Hypothalamus (tissue), 51 donors: ENCODE results near the gene PAPSS2.
"Not testable (repeated sequence)": the region's sequence is repeated elsewhere in the genome, so short reads cannot be mapped to it uniquely, and the experiment has no call there.

Experiments used
- DNase-seq, 51 donors: peaks; one replicate each; lab custom pipeline; 2025; lab: John Stamatoyannopoulos, UW

The PAPSS2 gene

DNA sequence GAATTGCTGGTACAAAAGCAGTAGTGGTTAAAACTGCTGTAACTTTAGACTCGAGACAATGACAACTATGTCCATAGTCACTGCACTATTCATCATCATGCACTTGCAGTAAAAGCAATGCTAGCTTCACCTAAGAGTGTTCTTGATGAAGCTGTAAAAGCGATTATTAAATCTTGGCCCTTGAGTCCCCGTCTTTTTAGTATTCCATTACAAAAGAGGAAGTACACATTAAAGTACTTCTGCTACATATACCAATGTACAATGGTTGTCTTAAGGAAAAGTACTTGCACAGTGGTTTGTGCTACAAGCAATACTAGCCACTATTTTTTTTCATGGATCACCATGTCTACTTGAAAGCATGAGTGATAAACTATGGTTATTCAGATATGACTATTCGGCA is 80.0 kb downstream of the PAPSS2 start:
- no peak for DNase-seq

DNA sequence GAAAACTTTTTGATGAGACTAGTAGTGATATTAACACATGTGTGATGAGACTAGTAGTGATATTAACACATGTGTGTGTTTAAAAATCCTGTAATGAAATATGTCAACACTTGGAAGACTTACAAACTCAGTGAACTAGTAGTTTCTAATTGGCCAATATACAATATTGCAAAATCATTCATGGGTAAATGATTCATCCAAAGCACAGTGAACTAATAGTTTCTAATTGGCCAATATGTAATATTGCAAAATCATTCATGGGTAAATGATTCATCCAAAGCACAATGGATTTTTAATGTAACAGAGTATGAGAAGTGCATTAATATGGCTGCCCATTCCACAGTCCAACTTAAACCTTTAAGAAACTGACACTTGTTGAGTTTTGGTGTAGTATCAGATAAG is 80.6 kb downstream of the PAPSS2 start:
- no peak for DNase-seq

DNA sequence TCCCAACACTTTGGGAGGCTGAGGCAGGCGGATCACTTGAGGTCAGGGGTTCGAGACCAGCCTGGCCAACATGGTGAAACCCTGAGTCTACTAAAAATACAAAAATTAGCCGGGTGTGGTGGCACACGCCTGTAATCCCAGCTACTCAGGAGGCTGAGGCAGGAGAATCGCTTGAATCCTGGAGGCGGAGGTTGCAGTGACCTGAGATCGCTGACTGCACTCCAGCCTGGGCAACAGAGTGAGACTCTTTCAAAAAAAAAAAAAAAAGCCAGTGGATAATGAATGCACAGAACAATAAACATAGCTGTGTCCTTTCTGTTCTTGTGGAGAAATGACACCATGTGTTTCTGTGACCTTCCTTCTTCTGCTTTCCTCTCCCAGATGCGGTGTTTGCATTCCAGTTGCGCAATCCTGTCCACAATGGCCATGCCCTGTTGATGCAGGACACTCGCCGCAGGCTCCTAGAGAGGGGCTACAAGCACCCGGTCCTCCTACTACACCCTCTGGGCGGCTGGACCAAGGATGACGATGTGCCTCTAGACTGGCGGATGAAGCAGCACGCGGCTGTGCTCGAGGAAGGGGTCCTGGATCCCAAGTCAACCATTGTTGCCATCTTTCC is 83.4 kb downstream of the PAPSS2 start:
- not testable (repeated sequence) for DNase-seq

DNA sequence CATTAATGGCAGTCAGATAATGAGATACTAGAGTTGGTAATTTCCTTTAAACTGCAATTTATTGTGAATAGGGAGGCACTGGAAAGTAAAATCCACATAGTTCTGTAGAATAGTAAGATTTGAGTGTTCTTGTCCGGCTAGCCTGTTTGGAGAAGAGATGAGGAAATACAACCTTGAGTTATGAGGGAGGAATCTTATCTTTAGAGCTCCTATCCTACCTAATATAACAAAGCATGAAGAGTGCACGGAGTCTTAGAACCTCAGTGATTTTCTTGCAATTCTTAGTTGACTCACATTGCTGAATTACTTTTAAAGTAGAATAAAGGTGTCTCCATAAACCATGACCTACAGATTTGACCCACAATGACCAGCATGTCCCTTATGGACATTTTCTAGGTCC is 84.9 kb downstream of the PAPSS2 start:
- DNase-seq = no peak

DNA sequence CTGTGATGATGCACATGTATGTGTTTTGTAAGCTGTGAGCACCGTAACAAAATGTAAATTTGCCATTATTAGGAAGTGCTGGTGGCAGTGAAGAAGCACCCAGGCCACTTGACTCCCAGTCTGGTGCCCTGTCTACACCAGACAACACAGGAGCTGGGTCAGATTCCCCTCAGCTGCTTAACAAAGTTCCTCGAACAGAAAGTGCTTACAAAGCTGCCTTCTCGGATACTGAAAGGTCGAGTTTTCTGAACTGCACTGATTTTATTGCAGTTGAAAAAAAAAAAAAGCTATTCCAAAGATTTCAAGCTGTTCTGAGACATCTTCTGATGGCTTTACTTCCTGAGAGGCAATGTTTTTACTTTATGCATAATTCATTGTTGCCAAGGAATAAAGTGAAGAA is 87.2 kb downstream of the PAPSS2 start:
- no peak for DNase-seq

DNA sequence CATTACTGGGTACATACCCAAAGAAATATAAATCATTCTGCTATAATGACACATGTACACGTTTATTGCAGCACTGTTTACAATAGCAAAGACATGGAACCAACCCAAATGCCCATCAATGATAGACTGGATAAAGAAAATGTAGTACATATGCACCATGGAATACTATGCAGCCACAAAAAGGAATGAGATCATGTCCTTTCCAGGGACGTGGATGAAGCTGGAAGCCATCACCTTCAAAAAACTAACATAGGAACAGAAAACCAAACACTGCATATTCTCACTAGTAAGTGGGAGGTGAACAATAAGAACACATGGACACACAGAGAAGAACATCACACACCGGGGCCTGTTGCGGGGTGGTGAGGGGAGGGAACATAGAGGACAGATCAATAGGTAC is 88.6 kb downstream of the PAPSS2 start:
- DNase-seq = not testable (repeated sequence)

DNA sequence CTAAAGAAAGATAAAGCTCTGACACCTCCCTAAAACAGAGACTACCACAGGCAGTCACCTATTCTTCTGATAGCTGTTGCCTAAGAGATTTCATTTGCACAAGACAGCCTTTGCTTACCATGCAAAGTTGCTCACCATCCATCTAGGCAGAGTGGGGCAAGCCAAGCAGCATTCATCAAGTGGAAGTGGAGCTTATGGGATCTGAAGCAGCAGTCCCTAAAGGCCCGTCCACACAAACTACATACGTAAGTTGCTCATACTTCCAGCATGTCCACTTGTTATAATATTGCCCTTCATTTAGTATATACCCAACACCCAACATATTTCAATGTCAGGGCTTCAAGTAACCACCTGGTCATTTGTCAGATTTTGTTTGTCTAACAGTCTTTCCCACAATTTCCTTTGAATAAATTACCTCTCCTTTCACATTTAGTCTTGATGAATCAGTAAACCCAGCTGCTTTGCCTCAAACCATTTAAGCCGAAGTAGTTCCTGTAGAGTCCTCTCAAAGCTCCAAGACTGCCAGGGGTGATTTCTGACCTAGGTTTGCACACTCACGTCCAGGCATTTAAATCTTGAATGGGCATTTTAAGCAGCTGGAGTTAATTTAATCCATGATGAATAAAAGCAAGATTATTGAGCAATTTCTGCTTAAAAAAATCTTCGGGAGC is 90.5 kb downstream of the PAPSS2 start:
- DNase-seq = no peak

DNA sequence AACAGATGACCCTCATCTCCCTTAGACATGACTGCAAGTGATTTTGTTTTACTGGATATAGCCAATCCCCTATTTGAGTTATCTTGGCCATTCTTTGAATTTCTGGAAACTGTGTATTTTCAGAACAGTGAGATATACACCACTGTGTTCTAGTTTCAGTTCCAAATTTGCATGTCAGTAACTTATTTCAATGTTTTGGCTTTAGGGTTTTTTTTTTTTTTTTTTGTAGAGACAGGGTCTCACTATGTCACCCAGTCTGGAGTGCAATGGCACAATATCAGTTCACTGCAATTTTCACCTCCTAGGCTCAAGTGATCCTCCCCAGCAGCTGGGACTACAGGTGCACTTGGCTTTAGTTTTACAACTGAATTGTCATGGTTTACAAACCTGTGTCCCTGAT is 91.1 kb downstream of the PAPSS2 start:
- no peak for DNase-seq

DNA sequence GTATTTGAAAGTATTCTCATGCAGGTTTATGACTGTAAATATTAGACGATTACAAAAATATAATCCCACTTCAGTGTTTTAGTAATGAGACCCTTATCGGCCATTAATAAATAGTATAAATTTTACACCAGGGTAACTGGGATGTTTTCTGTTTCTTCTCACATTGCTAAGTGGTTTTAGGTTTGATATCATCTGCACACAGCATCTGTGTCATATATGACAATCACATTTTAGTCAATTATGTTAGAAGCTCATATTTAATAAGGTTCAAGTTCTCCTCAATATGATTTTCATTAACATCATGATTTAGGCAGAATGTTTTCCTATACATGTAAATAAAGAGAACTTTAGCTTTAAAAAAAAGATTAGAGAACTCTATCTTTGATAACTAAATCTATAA is 91.6 kb downstream of the PAPSS2 start:
- DNase-seq = no peak

DNA sequence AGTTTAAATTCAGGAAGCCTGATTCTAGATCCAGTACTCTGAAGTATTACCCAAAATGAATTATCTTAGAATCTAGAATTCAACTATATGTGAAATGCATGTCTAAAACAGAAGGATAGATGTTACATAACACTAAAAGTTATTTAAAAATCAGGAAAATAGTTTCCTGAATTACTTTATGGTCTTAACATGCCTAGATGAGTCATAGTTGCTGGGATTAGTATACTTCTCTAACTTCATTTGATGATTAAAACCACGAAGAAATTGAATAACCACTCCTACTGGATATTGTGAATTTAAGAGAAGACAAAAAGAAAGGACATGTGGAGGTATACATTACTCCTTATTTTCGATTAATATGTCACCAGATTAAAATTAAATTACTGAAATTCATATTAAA is 92.9 kb downstream of the PAPSS2 start:
- DNase-seq = no peak

DNA sequence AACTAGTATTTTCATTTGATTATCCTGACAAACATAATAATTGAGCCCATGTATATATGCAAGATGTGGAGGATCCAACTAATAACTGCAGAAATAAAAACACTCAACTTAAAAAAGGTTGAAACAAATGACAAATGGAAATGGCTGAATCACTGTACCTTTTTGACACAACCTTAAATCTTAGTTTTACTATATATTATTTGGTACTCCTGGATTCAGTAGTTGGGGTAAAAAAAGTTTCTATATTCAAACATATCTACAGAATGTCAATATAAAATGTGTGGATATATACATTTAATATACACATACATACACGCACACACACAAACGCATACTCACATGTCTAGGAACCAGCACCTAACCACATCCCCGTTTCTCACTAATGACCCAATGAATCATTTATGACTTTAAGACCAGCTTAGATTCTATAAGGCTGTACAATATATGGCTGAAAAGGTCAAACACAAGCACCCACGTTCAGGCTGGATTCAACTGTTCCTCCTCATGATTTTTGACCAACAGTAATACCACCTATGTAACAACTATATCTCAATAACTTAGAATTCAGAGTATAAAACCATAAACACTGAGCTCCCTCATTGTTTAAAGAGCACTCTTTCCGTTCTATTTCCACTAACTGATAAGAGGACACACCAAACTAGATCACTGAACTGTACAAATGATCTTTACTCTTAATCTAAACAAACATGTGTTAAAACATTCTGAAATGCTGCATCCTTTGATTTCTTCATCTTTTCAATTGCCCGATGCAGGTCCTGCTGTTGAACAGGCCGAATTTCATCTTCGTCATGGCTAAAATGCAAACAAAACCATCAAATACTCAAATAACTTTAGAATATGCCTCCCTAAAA is 94.6 kb downstream of the PAPSS2 start:
- no peak for DNase-seq

DNA sequence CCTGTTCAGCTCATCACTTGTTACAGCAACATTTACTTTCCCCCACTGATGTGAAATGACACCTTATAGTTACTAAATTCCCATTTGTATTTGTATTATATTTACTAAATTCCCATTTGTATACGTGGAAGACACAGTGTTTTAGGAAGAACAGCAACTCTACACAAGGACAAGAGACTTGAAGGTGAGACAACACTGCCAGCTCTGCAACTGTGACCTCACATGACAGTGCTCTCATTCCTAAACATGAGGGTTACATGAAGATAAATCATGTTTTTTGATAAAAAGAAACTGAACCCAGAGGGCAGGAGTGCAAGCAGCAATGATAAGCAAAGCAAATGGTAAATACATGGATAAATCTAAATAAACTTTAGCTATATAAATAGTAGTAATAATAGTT is 98.0 kb downstream of the PAPSS2 start:
- no peak for DNase-seq

DNA sequence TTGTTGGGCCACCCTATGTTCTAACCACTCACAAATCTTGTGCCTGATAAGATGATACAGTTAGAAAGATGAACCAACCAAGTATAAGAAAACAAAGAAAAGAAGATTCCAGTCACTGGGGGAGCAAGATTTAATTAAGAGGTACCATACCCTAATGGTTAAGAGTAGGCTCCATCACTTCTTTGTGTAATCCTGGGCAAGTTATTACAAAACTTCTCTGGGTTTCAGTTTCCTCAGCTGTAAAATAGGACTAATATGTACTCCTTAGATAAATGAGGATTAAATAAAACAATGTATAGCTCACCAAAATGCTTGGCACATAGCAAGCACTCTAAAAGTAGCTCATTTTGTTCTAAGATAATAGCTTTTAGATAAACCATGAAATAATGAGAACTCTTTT is 99.9 kb downstream of the PAPSS2 start:
- no peak for DNase-seq

DNA sequence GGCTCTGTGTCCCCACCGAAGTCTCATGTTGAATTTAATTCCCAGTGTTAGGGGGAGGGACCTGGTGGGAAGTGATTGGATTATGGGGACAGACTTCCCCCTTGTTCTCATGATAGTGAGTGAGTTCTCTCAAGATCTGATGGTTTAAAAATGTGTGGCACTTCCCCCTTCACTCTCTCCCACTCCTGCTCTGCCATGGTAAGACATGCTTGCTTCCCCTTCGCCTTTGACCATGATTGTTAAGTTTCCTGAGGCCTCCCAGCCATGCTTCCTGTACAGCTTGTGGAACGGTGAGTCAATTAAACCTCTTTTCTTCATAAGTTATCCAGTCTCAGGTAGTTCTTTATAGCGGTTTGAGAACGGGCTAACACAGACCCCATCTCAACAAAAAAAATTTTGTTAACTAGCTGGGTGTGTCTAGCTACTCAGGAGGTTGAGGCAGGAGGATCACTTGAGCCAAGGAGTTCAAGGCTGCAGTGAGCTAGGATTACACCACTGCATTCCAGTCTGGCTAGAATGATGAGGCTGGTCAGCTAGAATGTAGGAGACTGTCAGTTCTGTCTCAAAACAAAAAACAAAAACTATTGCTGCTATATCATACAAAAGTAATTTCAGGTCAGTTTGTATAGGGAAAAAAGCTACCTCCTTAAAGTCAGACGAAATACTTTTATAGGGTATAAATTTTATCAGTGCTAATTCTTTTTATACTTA is 100.7 kb downstream of the PAPSS2 start:
- no peak for DNase-seq

DNA sequence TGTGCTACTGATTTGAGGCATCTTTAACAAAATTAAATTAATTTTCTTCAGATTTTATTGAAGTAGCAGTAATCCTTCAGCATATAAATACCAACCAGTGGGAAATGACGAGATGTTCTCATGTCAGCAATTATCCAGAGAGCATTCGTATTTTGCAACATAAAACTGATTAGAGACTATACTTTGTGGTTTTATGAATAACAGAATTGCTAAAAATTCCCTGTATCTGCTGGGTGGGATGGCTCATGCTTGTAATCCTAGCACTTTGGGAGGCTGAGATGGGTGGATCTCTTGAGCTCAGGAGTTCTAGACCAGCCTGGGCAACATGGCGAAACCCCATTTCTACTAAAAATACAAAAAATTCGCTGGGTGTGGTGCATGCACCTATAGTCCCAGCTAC is 101.5 kb downstream of the PAPSS2 start:
- DNase-seq = no peak

DNA sequence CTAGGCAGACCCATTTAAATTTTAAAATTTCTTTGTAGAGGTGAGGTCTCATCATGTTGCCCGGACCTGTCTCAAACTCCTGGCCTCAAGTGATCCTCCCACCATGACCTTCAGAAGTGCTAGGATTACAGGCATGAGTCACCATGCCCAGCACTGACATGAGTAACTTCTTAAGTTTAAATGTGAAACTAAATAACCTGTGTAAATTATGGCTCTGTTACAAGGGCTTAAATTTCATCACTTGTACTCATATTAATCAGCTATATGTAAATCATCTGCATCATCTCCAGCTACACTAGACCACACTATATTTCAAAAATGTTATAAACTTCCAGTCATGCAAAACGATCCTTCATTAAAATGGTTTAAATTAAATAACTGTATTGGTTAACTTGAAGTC is 102.2 kb downstream of the PAPSS2 start:
- no peak for DNase-seq

DNA sequence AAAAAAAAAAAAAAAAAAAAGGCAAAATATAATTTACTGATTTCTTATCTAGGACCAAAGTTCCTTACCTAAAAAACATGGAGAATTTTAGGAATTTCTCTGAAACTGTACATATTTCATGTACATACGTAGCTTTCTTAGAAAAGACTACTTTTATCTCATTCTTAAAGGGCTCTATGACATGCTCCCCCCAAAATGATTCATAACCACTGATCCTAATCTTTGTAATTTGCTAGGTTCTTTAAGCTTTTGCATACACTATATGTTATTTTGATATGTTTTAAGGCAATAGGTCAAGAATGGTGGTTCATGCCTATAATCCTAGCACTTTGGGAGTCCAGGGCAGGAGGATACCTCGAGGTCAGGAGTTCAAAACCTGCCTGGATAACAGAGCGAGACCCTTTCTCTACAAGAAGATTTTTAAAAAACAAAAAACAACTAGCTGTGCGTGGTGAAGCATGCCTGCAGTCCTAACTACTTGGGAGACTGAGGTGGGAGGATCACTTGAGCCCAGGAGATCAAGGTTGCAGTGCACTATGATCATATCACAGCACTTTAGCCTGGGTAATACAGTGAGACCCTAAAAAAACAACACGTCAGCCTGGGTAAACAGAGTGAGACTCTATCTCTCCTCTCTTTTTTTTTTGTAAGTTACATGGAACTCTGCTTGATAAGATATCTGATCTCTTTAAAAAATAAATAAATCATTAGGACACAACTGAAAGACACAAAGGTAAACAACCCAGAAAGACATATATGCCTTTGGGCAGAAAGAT is 103.6 kb downstream of the PAPSS2 start:
- DNase-seq = no peak

DNA sequence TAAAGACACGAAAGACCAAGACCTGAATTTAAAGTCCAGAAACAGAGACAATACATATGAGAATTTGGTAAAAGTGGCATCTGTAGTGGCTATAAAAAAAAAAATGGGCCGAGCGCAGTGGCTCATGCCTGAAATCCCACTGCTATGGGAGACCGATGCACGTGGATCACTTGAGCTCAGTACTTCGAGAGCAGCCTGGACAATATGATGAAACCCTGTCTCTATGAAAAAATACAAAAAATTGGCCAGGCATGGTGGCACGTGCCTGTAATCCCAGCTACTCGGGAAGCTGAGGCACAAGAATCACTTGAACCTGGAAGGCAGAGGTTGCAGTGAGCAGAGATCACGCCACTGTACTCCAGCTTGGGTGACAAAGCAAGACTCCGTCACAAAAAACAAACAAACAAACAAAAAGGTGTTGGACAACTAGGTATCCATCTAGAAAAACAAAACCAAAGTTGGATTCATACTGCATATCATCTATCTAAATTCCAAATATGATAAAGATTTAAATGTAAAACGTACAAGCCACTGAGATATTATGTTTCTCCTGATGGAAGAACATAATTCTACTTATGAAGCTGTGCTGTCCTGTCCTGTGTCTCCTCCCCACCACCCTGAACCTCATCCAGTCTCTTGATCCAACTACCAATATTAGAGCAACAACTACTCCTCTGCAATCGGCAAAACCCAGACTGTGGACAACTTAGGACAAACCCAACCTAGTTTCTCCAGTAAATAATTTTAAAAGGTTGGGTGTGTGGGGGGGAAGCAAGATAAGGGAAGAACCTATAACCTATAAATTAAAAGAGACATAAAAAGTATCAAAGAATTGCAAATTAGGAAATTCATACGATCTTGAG is 104.6 kb downstream of the PAPSS2 start:
- DNase-seq = no peak

DNA sequence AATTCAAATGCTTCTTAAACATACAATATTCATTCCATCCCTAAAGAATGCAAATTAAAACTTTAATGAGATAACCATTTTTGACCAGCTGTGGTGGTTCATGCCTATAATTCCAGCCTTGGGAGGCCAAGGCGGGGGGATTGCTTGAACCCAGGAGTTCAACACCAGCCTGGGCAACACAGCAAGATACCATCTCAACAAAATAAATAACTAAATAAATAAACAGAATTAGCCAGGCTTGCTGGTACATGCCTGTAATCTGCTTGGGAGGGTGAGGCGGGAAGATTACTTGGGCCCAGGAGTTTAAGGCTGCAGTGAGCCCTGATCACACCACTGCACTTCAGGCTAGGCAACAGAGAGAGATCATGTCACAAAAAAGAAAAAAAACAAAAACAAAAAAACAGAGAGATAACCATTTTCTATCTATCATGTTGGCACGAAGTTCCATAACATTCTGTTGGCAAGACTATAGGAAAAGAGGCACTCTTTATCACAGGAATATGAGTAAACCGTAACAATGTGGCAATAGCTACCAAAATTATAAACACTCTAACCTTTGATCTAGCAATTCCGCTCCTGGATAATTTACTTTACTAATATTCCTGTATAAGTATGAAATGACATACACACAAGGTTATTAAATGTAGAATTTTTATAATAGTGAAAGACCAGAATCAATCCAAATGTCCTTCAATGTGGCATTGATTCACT is 106.1 kb downstream of the PAPSS2 start:
- no peak for DNase-seq
